Mesothelial cell of epicardium (in vitro differentiated cells): ENCODE measurements around the gene TACR1. TPM values are rescaled to one million over a fixed set of nuclear protein-coding genes. Genes with fewer than 3 reads are reported as not detected.

Experiments used
- DNase-seq, 2 experiments: peaks; one replicate each; pipeline ENCODE4 v3.0.0; 2021; ENCODE audit warnings: low spot score in 2 of 2; ENCODE audit not compliant: unreplicated experiment in 2 of 2
- H3K27ac Mint-ChIP-seq: 2 replicates; pipeline ENCODE4 v1.8.0; 2021; ENCODE audit warnings: mixed read lengths
- H3K27me3 Mint-ChIP-seq: 2 replicates; pipeline ENCODE4 v1.8.0; 2021; ENCODE audit warnings: low read depth, mixed read lengths
- H3K36me3 Mint-ChIP-seq: 2 replicates; pipeline ENCODE4 v1.8.0; 2021; ENCODE audit warnings: mixed read lengths
- H3K4me1 Mint-ChIP-seq: 2 replicates; pipeline ENCODE4 v1.8.0; 2021; ENCODE audit warnings: mixed read lengths
- H3K4me3 Mint-ChIP-seq: 2 replicates; pipeline ENCODE4 v1.8.0; 2021; ENCODE audit warnings: mild to moderate bottlenecking, moderate library complexity, mixed read lengths
- H3K9me3 Mint-ChIP-seq: 2 replicates; pipeline ENCODE4 v1.8.0; 2021; ENCODE audit warnings: mixed read lengths
- total RNA-seq: library from RNA; stranded (reverse); gene quantifications from 3 replicates; pipeline ENCODE4 v1.2.1, GENCODE V29; 2021
- TF ChIP-seq, protein P1 (sequence below): fragments of 200-600 bp; sonication (generic); IDR thresholded peaks from one replicate; pipeline ENCODE4 v1.5.0; 2021; ENCODE audit warnings: antibody characterized with exemption; ENCODE audit not compliant: unreplicated experiment

The TACR1 gene
- total RNA-seq, 1 donor from 2014 or later, result 0.20 TPM

DNA sequence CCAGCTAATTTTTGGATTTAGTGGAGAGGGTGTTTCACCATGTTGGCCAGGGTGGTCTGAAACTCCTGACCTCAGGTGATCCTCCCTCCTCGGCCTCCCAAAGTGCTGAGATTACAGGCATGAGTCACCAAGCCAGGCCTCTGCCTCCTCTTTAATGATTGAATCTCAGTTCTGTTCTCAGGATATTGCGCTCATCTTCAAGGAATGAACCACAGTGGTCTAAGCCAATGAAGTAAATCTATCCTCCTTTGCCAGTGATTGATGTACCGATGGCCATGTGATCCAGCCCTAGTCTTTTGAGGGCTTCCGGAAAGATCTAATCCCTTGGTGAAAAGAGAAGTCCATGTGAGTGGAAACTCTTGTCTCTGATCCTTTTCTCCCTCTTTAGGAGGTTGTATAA lies 192.3 kb downstream of the TACR1 start:
- TF ChIP-seq, protein P1, sequence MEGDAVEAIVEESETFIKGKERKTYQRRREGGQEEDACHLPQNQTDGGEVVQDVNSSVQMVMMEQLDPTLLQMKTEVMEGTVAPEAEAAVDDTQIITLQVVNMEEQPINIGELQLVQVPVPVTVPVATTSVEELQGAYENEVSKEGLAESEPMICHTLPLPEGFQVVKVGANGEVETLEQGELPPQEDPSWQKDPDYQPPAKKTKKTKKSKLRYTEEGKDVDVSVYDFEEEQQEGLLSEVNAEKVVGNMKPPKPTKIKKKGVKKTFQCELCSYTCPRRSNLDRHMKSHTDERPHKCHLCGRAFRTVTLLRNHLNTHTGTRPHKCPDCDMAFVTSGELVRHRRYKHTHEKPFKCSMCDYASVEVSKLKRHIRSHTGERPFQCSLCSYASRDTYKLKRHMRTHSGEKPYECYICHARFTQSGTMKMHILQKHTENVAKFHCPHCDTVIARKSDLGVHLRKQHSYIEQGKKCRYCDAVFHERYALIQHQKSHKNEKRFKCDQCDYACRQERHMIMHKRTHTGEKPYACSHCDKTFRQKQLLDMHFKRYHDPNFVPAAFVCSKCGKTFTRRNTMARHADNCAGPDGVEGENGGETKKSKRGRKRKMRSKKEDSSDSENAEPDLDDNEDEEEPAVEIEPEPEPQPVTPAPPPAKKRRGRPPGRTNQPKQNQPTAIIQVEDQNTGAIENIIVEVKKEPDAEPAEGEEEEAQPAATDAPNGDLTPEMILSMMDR, result no peak
- Mint-ChIP-seq H3K27me3 (no peaks in the 10 kb centered on the region), H3K4me3 (no peak overlapping the region), H3K9me3 (peaks cover 6% of the 10 kb centered on the region), H3K27ac (no peak overlapping the region), H3K36me3 (no peaks in the 10 kb centered on the region), H3K4me1 (peaks cover 3% of the 10 kb centered on the region)
- DNase-seq, result no peak

DNA sequence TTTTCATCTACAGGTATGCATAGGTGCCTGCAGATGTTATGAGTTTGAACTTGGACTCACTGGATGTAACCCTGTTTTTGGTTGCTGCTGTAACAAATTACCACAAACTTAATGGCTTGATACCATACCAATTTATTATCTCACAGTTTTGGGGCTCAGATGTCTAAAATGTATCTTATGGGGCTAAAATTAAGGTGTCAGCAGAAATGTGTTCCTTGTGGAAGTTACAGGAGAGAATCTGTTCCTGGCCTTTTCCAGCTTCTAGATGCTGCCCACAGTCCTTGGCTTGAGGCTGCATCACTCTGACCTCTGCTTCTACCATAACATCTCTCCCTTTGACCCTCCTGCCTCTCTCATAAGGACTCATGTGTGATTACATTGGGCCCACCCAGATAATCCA lies 193.3 kb downstream of the TACR1 start:
- peaks cover 6% of the 10 kb centered on the region for H3K9me3 Mint-ChIP-seq
- no peak overlapping the region for H3K4me3 Mint-ChIP-seq
- no peaks in the 10 kb centered on the region for H3K36me3 Mint-ChIP-seq
- H3K4me1 Mint-ChIP-seq, result peaks cover 5% of the 10 kb centered on the region
- H3K27me3 Mint-ChIP-seq, result no peaks in the 10 kb centered on the region
- DNase-seq, result no peak
- no peak overlapping the region for H3K27ac Mint-ChIP-seq
- TF ChIP-seq, protein P1, result no peak

DNA sequence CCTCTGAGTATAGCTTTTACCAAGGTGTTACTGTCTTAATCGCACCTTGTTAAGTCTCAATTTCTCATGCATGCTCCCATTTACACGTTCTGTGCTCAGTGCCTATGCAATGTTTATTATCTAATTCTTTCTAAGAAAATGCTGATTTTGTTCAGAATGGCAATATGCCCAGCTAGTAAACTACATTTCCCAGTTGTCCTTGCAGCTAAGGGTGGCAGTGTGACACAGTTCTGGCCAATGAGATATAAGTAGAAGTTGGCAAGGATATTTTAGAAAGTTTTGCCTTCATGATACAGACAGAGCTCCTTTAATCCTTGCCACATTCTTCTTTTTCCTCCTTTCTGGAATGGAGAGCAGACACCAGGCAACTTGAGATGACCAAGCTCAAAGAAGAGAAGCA lies 195.5 kb downstream of the TACR1 start:
- Mint-ChIP-seq H3K27me3 (no peaks in the 10 kb centered on the region), H3K4me1 (peaks cover 5% of the 10 kb centered on the region), H3K36me3 (peaks cover under 1% of the 10 kb centered on the region), H3K4me3 (no peak overlapping the region), H3K9me3 (peaks cover 10% of the 10 kb centered on the region), H3K27ac (no peak overlapping the region)
- TF ChIP-seq, protein P1, result no peak
- no peak for DNase-seq

DNA sequence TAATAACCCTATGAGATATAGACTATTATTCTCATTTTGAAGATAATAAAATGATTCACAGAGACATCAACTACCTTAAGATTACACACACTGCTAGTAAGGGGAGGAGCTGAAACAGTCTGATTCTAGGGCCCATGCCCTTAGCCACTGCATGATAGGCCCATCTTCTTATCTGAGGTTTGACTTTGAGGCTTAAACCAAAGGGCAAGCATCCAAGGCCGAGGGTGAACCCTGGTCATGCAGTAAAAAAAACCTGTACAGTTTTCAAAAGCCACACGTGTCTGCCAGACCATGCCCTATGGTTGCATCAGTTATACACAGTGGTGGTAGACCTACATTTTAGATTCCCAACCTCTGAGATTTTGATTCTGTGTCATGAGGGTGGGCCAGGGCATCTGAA lies 196.0 kb downstream of the TACR1 start:
- Mint-ChIP-seq H3K27ac (no peak overlapping the region), H3K9me3 (peaks cover 12% of the 10 kb centered on the region), H3K4me3 (no peak overlapping the region), H3K27me3 (no peaks in the 10 kb centered on the region), H3K4me1 (peaks cover 5% of the 10 kb centered on the region), H3K36me3 (peaks cover 5% of the 10 kb centered on the region)
- TF ChIP-seq, protein P1, result no peak
- no peak for DNase-seq

DNA sequence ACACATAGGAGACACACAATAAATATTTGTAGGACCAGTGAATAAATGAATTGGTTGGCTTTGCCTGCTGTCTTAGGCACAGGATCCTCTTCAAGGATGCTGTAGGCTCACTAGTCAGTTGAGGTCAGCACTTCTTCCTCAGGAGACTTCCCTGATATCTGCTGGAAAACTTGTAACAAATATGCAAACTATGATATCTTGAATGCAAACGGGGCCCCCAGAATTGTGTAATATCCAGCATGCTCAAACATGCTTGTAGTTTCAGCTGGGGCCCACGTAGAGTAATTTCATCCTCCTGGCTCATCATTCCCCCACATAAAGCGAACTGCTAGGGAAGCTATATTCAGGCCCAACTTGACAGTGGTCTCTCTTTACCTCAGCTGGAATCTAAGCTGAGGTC lies 197.3 kb downstream of the TACR1 start:
- no peaks in the 10 kb centered on the region for H3K27me3 Mint-ChIP-seq
- TF ChIP-seq, protein P1, result no peak
- H3K4me1 Mint-ChIP-seq, result peaks cover 5% of the 10 kb centered on the region
- H3K36me3 Mint-ChIP-seq, result peaks cover 12% of the 10 kb centered on the region
- peaks cover 18% of the 10 kb centered on the region for H3K9me3 Mint-ChIP-seq
- DNase-seq, result no peak
- peak overlapping the region; percentile 78 for H3K27ac Mint-ChIP-seq
- H3K4me3 Mint-ChIP-seq, result no peak overlapping the region

DNA sequence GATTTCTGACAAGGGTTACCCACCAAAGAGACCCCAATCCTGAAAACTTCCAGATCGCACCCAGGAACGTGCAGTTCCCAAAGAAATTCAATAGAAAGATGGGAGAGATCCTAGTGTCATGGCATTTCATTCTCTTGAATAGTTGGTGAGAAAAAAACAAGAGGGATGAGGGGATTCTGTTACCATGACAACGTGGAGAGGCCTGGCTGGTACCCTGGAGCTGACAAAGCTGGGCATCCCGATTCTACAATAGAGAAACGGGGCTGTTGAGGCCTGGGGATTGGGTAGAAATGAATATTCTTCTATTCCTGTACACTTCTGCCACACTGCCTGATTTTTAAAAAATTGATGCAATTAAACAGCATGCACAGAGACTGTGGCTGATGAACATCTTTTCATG lies 199.9 kb downstream of the TACR1 start:
- TF ChIP-seq, protein P1, result no peak
- Mint-ChIP-seq H3K9me3 (peaks cover 12% of the 10 kb centered on the region), H3K36me3 (peaks cover 14% of the 10 kb centered on the region)

More for the DNA sequence above, 199.9 kb downstream of the TACR1 start:
- Mint-ChIP-seq H3K27me3 (no peaks in the 10 kb centered on the region), H3K4me1 (peaks cover 5% of the 10 kb centered on the region), H3K27ac (no peak overlapping the region), H3K4me3 (no peak overlapping the region)
- DNase-seq, result no peak
